ENCODE results near the gene KCNQ4. TPM values are rescaled to one million over a fixed set of nuclear protein-coding genes. Genes with fewer than 3 reads are reported as not detected.

KCNQ4 gene
- total RNA-seq, 1 experiment from 2014 or later, result 1.4 TPM

DNA sequence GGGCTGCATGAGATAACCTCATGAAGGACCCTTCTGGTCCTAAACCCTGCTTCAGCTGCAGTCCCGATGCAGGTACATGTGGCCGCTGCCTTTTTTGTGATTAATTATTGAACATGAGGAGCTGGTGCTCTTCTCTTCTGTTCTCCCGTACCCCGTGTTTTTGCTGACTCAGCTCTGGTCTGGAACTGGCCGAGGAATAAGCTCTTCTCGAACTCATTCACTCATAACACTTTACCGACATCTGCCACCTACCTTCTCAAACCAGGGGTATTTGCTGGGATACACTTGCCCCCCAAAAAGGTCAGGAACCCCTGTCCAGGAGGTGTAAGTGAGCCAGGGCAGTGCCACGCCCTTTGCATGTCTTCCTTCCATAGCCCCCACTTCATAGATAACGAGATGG lies 31.8 kb downstream of the KCNQ4 start:
- Histone ChIP-seq H3K56ac (ENCODE audit: insufficient read length, low read depth, low read length) (no peak overlapping the region), H3K4me2 (ENCODE audit: insufficient read depth, insufficient read length, low read length) (no peak overlapping the region), H3K4me1 (ENCODE audit: insufficient read depth, low read length) (no peaks in the 10 kb centered on the region), H3K23ac (ENCODE audit: insufficient read length, low read depth, low read length) (no peak overlapping the region), H2AK5ac (ENCODE audit: insufficient read length, low read length) (no peak overlapping the region), H2AFZ (ENCODE audit: low read length) (no peak overlapping the region), H4K8ac (replicated peaks; ENCODE audit: insufficient read length, low read depth, low read length) (no peak overlapping the region), H3K79me2 (ENCODE audit: insufficient read depth, low read length) (no peaks in the 10 kb centered on the region), H3K9ac (ENCODE audit: extremely low read depth, insufficient read length, low read length) (no peak overlapping the region), H2BK15ac (ENCODE audit: low read depth, low read length) (no peak overlapping the region), H3K27me3 (ENCODE audit: insufficient read depth, low read length) (no peaks in the 10 kb centered on the region; the same call in 1 of the 2 replicates), H2BK12ac (ENCODE audit: insufficient read length, low read depth, low read length) (no peak overlapping the region), H3K4ac (ENCODE audit: low read depth, low read length) (no peak overlapping the region), H4K91ac (ENCODE audit: insufficient read length, low read depth, low read length) (no peak overlapping the region), H3K14ac (ENCODE audit: insufficient read depth, low read length) (no peak overlapping the region), H3K18ac (ENCODE audit: insufficient read length, low read depth, low read length) (no peak overlapping the region), H3K23me2 (ENCODE audit: insufficient read length, low read depth, low read length, poor library complexity, severe bottlenecking) (peaks cover 7% of the 10 kb centered on the region), H2BK20ac (ENCODE audit: low read depth, low read length, poor library complexity, severe bottlenecking) (no peak overlapping the region), H4K20me1 (ENCODE audit: control insufficient read depth, insufficient read depth, insufficient read length) (no peaks in the 10 kb centered on the region), H3T11ph (ENCODE audit: low read length) (no peak overlapping the region), H3K27ac (ENCODE audit: insufficient read length, low read depth, low read length) (no peak overlapping the region), H3K9me3 (ENCODE audit: control insufficient read depth, low read depth, low read length) (no peaks in the 10 kb centered on the region), H2BK120ac (ENCODE audit: low read depth, low read length, poor library complexity, severe bottlenecking) (no peak overlapping the region), H2BK5ac (ENCODE audit: insufficient read length, low read length) (no peak overlapping the region), H4K5ac (ENCODE audit: insufficient read length, low read depth, low read length) (no peak overlapping the region), H3K79me1 (ENCODE audit: insufficient read depth, low read depth, low read length, poor library complexity, severe bottlenecking) (no peaks in the 10 kb centered on the region)
- TF ChIP-seq, protein P1, sequence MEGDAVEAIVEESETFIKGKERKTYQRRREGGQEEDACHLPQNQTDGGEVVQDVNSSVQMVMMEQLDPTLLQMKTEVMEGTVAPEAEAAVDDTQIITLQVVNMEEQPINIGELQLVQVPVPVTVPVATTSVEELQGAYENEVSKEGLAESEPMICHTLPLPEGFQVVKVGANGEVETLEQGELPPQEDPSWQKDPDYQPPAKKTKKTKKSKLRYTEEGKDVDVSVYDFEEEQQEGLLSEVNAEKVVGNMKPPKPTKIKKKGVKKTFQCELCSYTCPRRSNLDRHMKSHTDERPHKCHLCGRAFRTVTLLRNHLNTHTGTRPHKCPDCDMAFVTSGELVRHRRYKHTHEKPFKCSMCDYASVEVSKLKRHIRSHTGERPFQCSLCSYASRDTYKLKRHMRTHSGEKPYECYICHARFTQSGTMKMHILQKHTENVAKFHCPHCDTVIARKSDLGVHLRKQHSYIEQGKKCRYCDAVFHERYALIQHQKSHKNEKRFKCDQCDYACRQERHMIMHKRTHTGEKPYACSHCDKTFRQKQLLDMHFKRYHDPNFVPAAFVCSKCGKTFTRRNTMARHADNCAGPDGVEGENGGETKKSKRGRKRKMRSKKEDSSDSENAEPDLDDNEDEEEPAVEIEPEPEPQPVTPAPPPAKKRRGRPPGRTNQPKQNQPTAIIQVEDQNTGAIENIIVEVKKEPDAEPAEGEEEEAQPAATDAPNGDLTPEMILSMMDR (conservative IDR thresholded peaks at IDR 0.05), result no peak
- DNase-seq, result no peak
- Mint-ChIP-seq H3K9me3 (no peaks in the 10 kb centered on the region), H3K36me3 (ENCODE audit: insufficient read depth in 1 of 3, low read depth in 3 of 3) (no peaks in the 10 kb centered on the region), H3K27ac (no peak overlapping the region), H3K4me3 (no peak overlapping the region), H3K27me3 (ENCODE audit: low read depth) (peaks cover 41% of the 10 kb centered on the region), H3K4me1 (peaks cover 4 to 17% of the 10 kb centered on the region in 2 experiments)
- no CpG with 5 or more reads among the region's 9 CpGs for WGBS (ENCODE audit: extremely low coverage, insufficient read length, low lambda C conversion rate)
